ENCODE data around the gene DOCK3.
"Not testable (repeated sequence)": the region's sequence is repeated elsewhere in the genome, so short reads cannot be mapped to it uniquely, and the experiment has no call there.

GRCh38 chr3:50922071-50922470 is 247.3 kb downstream of the DOCK3 start:
- TF ChIP-seq POLR2A, CTCF (IDR thresholded peaks at IDR 0.05): not testable (repeated sequence)

Measured in ovary (tissue), 3 donors.